GM12891 (cell line): ENCODE results near the gene CCNL1.

Experiments
- DNase-seq: peaks from one replicate; pipeline ENCODE4 v3.0.0; 2011; ENCODE audit warnings: low spot score; ENCODE audit not compliant: insufficient read length
- FAIRE-seq: peaks from 2 replicates; lab custom pipeline; 2011; peaks lifted over from hg19 to GRCh38; lab: Jason Lieb, UNC
- PAX5 ChIP-seq: IDR thresholded peaks from 2 replicates; pipeline ENCODE4 v1.6.1; 2011; ENCODE audit warnings: low read length, moderate library complexity, mild to moderate bottlenecking; ENCODE audit not compliant: insufficient read depth, severe bottlenecking
- POLR2A ChIP-seq: IDR thresholded peaks from 2 replicates; pipeline ENCODE4 v1.6.1; 2011; ENCODE audit warnings: low read depth, low read length, control low read depth
- POLR2AphosphoS5 ChIP-seq: IDR thresholded peaks from 2 replicates; pipeline ENCODE4 v1.6.1; 2011; ENCODE audit warnings: low read depth, low read length, control low read depth
- POU2F2 ChIP-seq: IDR thresholded peaks from 2 replicates; pipeline ENCODE4 v1.6.1; 2011; ENCODE audit warnings: low read depth, mild to moderate bottlenecking, control low read depth, low read length, moderate library complexity
- SPI1 ChIP-seq: IDR thresholded peaks from 2 replicates; pipeline ENCODE4 v1.6.1; 2011; ENCODE audit warnings: low read depth, low read length, control low read depth
- TAF1 ChIP-seq: IDR thresholded peaks from 2 replicates; pipeline ENCODE4 v1.6.1; 2011; ENCODE audit warnings: low read depth, low read length, control low read depth

CCNL1 gene

DNA sequence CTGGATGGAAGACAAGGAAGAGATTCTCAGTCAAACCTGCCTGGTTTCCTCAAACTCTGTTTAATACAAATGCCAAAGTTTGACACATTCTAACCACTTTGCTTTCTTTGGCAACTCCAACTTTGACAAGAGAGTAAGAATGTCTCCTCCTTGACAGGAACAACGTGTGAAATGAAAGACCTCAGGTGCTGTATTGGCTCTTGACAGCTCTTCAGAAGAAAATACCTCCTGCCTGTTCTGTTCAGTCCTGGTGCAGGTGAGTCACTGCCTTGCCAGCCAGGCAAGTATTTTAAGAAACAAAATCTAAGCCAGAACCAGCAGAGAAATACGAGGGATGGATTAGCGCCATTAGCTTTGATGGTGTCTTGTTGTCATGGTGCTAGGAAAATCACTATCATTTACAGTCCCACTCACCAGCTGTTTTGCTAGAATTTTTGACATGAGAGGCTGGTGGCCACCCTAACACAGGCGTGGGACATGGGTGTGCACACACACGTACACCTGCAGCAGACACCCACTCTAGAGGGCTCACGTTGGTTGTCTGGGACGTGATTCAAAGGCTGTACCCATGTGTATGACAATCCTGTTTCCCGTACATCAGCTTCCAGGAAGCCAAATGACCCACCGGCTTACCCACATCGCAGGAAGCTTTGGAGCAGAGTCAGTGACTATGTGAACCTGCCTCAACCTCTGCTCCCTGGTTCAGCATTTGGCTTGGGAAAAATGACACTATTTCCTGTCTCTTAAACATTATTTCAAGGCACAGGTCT lies 60.4 kb downstream of the CCNL1 start:
- no peak for FAIRE-seq
- TF ChIP-seq PAX5 (no peak), POLR2AphosphoS5 (no peak), SPI1 (no peak), POU2F2 (no peak), TAF1 (no peak), POLR2A (no peak)
- no peak for DNase-seq

DNA sequence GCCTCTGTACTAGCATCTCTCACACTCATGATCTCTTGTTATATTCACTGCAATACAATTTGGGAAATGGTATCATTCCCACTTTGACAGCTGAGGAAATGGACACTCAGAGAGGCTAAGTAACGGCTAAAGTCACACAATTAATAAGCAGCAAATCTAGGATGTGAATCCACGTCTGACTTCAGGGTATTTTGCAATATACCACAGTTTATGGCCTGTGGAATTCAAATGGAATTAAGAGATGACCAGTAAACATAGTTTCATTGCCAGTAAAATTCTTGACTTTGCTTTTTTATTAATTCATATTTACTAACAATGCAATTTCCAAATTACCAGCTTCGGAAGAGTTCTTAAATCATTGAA lies 61.1 kb downstream of the CCNL1 start:
- FAIRE-seq = no peak
- TF ChIP-seq POU2F2 = no peak
- no peak for TF ChIP-seq PAX5
- TF ChIP-seq TAF1 = no peak
- no peak for TF ChIP-seq POLR2A
- TF ChIP-seq SPI1 = no peak
- TF ChIP-seq POLR2AphosphoS5 = no peak
- no peak for DNase-seq

DNA sequence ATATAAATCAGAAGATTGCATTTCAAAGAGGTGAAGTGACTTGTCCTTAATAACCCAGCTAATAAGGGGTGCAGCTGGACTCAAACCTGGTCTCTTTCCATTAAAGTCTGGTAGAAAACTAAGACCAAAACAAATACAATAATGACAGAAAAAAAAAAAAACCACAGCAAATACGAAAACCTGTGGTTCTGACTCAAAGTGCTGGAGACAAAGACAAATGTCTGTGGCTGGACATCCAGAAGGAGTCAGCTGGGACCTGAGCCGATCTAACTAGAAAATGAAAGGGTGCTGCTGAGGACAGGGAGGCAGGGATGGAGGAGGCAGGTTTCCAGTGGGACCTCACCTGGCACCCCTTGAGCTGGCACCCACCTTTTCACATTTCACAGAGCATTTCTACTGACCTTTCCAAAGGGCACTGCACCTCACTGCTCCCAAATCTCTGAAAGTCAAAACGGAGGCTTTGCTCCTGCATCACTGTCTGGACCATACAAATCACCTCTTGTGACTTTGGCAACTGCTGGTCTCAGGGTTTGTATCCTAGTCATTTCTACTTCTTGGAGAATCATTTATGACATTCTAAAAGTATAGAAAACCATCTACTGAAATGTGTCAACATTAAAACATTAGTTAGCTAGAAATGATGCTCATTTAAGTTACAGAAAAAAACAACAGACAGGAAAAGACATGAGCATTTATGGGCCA lies 61.7 kb downstream of the CCNL1 start:
- no peak for TF ChIP-seq POLR2AphosphoS5
- no peak for TF ChIP-seq POU2F2
- no peak for TF ChIP-seq POLR2A
- TF ChIP-seq TAF1 = no peak
- TF ChIP-seq PAX5 = no peak
- TF ChIP-seq SPI1 = no peak
- no peak for FAIRE-seq
- no peak for DNase-seq
